ENCODE measurements around the gene PTPRN. TPM values are rescaled to one million over a fixed set of nuclear protein-coding genes. Genes with fewer than 3 reads are reported as not detected.

The PTPRN gene
- total and polyA plus RNA-seq, 2 of the 8 experiments (the other 6 are each of a cell fraction or from before 2014, with no cell fraction given) = 5.4 to 8.2 TPM

DNA sequence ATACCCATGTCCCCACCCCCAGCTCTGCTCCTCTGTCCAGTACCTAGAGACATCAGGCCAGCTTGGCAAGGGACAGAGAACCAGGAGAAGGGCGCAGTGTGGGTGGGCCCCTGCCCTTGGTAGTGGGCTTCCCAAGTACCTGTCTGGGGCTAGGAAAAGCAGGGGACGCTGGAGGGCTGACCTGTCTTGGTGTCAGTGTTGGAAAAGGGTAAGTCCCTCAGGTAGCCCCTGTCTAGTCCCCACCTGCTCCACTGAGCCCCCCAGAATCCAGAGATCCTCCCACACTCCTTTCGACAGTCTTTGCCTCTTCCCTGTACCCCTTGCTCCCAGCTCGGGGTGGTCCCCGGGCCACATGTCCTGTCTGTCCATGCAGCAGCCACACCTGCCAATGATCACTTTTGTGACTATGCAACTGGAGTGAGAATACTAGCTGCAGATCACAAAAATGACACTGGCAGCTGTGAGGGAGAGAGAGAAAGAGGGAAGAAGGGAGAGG is 15.4 kb downstream of the PTPRN start:
- Histone ChIP-seq H4K5ac (ENCODE audit: insufficient read length, low read depth, low read length) (no peak overlapping the region), H3K4me3 (ENCODE audit: extremely low read depth in 1 of 4, insufficient read depth in 2 of 4, low read depth in 3 of 4, low read length in 4 of 4) (peak overlapping the region in 3 of 4 experiments; percentile 60 to 74 (median 74); a peak in 4 of 8 replicates), H3K9me3 (ENCODE audit: insufficient read depth in 2 of 2, low read depth in 1 of 2, low read length in 1 of 2) (0 out of 4 replicates have a peak, but pooled peaks cover 0 to 5% of the 10 kb centered on the region in 2 experiments), H3K23ac (ENCODE audit: insufficient read length) (no peak overlapping the region), H3K79me2 (ENCODE audit: control insufficient read depth in 1 of 2, insufficient read depth in 2 of 2, low read length in 2 of 2) (no peaks in the 10 kb centered on the region), H4K8ac (ENCODE audit: extremely low read depth, insufficient read depth, low read length) (peak overlapping the region; percentile 16), H4K20me1 (replicated peaks in 1 of 2; ENCODE audit: control insufficient read depth in 1 of 2, insufficient read depth in 2 of 2, low read length in 2 of 2) (no peaks in the 10 kb centered on the region), H3K56ac (replicated peaks; ENCODE audit: insufficient read length, low read depth, low read length) (no peak overlapping the region), H3K27ac (ENCODE audit: low read depth, low read length) (no peak overlapping the region), H3K4ac (replicated peaks; ENCODE audit: insufficient read length, low read depth, low read length) (peak overlapping the region; percentile 92), H3K18ac (ENCODE audit: extremely low read depth, low read length) (no peak overlapping the region), H3K9ac (replicated peaks in 1 of 4; ENCODE audit: extremely low read depth in 1 of 4, low read depth in 3 of 4, low read length in 3 of 4) (no peak overlapping the region), H2BK12ac (ENCODE audit: low read depth, low read length) (peak overlapping the region; percentile 60; the same call in 1 of the 2 replicates), H2BK120ac (replicated peaks; ENCODE audit: low read depth, low read length) (no peak overlapping the region), H3K79me1 (ENCODE audit: low read depth, low read length) (no peaks in the 10 kb centered on the region; the same call in 1 of the 2 replicates), H3K23me2 (ENCODE audit: low read depth, low read length) (peaks cover 4% of the 10 kb centered on the region; the same call in 1 of the 2 replicates), H2BK15ac (ENCODE audit: low read length) (0 out of 2 replicates have a peak overlapping the region, but pooled peaks have one; percentile 29), H2AK5ac (ENCODE audit: low read depth, low read length) (0 out of 2 replicates have a peak overlapping the region, but pooled peaks have one; percentile 25), H4K91ac (replicated peaks; ENCODE audit: insufficient read length, low read length) (peak overlapping the region; percentile 71), H3K4me2 (ENCODE audit: insufficient read depth in 1 of 2, low read depth in 2 of 2, low read length in 2 of 2) (peak overlapping the region; percentile 69 to 76), H3K36me3 (ENCODE audit: control insufficient read depth in 2 of 4, insufficient read depth in 4 of 4, low read length in 3 of 4) (no peaks in the 10 kb centered on the region), H3K4me1 (replicated peaks in 1 of 4; ENCODE audit: control insufficient read depth in 3 of 4, insufficient read depth in 4 of 4, low read length in 3 of 4) (peaks cover 0 to 5% (median under 1%) of the 10 kb centered on the region in 4 experiments; a peak in 3 of 7 replicates), H2BK20ac (ENCODE audit: low read length) (no peak overlapping the region), H2AFZ (ENCODE audit: low read length) (no peak overlapping the region), H3K27me3 (replicated peaks in 1 of 4; ENCODE audit: control insufficient read depth in 3 of 4, extremely low read depth in 1 of 4, insufficient read depth in 3 of 4, low read length in 3 of 4) (peaks cover 0 to 24% (median 13%) of the 10 kb centered on the region in 4 experiments; a peak in 6 of 7 replicates), H3K14ac (ENCODE audit: insufficient read length) (no peak overlapping the region), H2BK5ac (ENCODE audit: low read depth, low read length) (no peak overlapping the region)
- no peak for TF ChIP-seq SIRT6 (IDR thresholded peaks at IDR 0.05; ENCODE audit: low read length)
- DNase-seq (ENCODE audit: low read depth in 1 of 2, low spot score in 2 of 2) (no peak), FAIRE-seq (no peak)
- POLR2A ChIA-PET (ENCODE audit: partially characterized antibody) = interaction anchor here (0.6 to 4.3 kb wide), 6 partner anchors 10 to 86 kb away, joined by 3 to 33 read pairs (median 4); partner anchors contain the start of genes DNAJB2, GLB1L and STK16
- CTCF ChIA-PET (ENCODE audit: partially characterized antibody) = interaction anchor here (0.6 to 11.7 kb wide), 18 partner anchors 10 to 183 kb away, joined by 3 to 220 read pairs (median 4); partner anchors contain the start of genes ANKZF1, ATG9A, CNPPD1 and DNAJB2
- WGBS, 2 experiments (ENCODE audit: extremely low coverage in 1 of 2, insufficient coverage in 1 of 2, insufficient read length in 1 of 2, insufficient replicate concordance in 2 of 2, low coverage in 1 of 2, low lambda C conversion rate in 2 of 2, missing lambda C conversion rate in 1 of 2) = 84% methylated on average over 5 of the region's 5 CpGs; no CpG with 5 or more reads in 1 of the 2 experiments
